Astrocyte of the spinal cord (primary cell): ENCODE results near the gene KCTD16.
A peak's percentile ranks its signal among the peaks of the same experiment; 100 is the strongest.

Experiments
- DNase-seq: peaks from one replicate; pipeline ENCODE4 v3.0.0; 2011; ENCODE audit warnings: low read depth, low spot score
- H3K4me3 ChIP-seq: 2 replicates; pipeline ENCODE4 v1.5.1; 2011; ENCODE audit warnings: low read depth, mild to moderate bottlenecking, low read length, moderate library complexity
- CTCF ChIP-seq: IDR thresholded peaks from 2 replicates; pipeline ENCODE4 v1.5.1; 2012; ENCODE audit warnings: low read depth, mild to moderate bottlenecking, low read length, inconsistent platforms
- in situ Hi-C: cut with HindIII; loops from 2 replicates; pipeline ENCODE4 v1.10.0; 2017; ENCODE audit warnings: low sequenced_read_pairs

KCTD16 gene

DNA sequence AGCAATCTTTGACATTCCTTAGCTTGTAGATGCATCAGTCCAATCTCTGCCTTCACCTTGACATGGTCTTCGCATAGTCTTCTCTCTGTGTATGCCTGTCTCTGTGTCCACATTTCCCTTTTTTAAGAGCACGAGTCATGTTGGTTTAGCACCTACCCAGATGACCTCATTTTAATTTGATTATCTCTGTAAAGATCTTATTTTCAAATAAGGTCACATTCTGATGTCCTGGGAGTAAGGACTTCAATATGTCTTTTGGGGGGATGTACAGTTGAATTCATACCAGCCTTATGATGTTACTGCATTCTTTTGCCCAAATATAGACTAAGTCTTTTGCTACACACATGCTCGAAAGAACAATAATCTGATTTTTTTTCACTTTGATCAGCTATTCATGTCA, 6.9 kb downstream of the KCTD16 start:
- no peak for TF ChIP-seq CTCF
- DNase-seq, result no peak
- in situ Hi-C loops, result no loop called here
- H3K4me3 ChIP-seq, result no peak overlapping the region

DNA sequence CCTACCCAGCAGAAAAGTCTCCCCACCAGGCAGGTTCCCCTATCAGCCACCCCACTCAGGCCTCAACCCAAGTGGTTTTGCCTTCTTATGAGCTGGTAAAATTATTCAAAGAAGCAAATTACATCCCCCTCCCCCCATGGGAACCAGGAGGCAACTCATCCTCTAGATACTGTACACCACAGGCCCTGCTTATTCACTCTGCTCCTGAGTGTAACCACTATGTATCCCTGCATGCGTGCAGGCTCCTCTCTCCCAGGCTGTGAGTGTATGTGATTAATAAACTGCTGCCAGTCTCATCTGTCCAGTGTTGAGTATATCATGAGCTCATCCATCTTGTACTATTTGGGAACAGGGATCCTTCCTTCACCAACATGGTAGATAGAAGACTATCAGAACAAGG, 8.6 kb downstream of the KCTD16 start:
- no peak overlapping the region for H3K4me3 ChIP-seq
- DNase-seq, result no peak
- in situ Hi-C loops, result no loop called here
- TF ChIP-seq CTCF, result no peak

DNA sequence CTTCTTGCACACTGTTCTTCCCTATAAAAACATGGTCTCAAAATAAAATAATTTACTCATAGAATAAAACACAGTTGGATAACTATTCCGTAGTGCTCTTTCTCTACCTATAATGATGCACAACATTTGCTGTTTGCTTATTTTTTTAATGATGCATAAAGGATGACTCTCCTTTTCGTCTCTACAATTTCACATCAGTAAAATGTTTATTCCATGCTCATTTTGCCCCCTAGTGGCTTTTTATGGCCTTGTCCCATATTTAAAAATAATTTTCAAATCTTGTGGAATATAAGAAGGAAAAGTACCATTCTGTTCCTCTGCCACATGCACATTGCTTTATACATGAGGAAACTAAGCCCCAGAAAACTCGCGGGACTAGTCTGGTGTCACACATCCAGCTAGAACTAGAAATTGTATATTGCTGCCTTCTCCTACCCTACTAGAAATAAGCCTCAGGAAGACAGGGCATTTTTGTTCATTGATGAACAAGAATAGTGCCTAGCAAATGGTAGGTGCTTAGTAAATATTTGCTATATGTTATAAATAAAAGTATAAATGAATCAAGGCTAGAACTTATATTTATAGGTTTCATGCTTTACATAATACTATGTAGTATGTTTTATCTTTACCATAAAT, 12.7 kb downstream of the KCTD16 start:
- DNase-seq, result peak; percentile 65
- TF ChIP-seq CTCF, result peak; percentile 61
- H3K4me3 ChIP-seq, result no peak overlapping the region
- in situ Hi-C loops, result no loop called here

GRCh38 chr5:144187699-144188294, 17.1 kb downstream of the KCTD16 start:
- in situ Hi-C loops, result no loop called here
- H3K4me3 ChIP-seq, result no peak overlapping the region
- peak; percentile 96 for DNase-seq
- no peak for TF ChIP-seq CTCF

DNA sequence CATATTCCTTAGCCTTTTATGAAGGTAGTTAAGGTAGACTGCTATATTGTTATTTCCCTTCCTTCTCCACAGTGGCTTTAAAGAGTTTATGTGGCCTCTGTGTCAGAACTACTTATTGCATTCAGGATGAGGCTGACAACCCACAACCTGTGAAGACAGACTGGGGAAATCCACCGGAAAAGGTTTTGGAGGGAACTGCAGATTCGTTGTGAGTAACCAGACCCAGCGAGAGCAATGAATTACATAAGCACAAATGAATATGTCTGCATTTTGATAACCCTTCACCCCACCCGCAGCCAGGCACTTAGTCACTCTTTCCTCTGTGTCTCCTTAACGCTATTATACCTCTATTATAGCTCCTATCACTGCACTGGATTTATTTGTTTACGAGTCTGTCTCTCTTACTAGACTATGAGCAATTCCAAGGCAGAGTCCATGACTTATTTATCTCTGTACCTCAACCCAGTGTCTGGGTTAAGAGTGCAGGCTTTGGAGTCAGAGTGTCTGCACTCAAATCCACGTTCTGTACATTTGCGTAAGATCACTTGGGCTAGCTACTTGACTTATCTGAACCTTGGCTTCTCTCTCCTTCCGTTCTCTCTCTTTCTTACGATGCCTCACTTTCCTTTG, 19.2 kb downstream of the KCTD16 start:
- no peak for TF ChIP-seq CTCF
- in situ Hi-C loops, result no loop called here
- DNase-seq, result peak; percentile 75
- no peak overlapping the region for H3K4me3 ChIP-seq

DNA sequence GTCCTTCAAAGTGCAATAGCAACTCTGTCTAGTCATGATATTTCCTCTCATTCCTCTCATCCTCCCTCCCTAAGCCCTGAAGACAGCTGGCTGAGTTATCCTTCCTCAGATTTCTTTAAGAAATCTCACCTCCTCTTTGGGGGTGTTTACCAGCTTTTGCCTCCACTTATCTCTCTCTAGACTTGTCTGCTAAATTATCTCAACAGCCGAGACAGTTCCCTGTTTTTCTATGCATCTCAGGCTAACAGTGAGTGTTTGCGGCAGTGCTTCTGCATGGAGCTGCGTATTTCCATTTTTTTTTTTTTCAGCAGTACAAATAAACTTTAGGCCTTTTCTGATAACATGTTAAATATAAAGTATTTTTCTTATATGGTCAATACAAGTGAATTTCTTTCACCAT, 20.9 kb downstream of the KCTD16 start:
- in situ Hi-C loops, result no loop called here
- DNase-seq, result no peak
- no peak overlapping the region for H3K4me3 ChIP-seq
- no peak for TF ChIP-seq CTCF
